GM18511 (cell line): ENCODE data around the gene FRMD5.

Source experiments
- ATAC-seq: cut with Tn5 transposase; IDR thresholded peaks from one replicate; pipeline ENCODE4 v1.9.1; 2021; ENCODE audit warnings: mild to moderate bottlenecking, moderate library complexity; ENCODE audit not compliant: unreplicated experiment

FRMD5 gene

DNA sequence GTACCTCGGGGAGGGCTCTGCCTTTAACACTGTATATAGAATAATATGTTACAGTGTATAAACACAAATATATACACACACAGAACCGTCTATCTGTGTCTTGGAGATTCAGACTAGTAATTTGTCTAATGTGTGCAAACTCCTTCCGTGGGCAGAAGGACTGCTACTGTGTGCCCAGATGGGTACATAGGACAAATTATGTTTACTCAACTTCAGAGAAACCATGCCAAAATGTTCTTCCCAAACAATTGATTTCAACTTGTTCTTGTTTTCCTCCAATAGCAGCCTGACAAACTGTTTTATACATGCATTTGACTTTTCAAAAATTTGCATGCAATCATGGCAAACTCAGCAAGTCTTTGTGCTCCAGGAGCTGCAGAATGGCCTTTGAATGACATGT is 97.5 kb downstream of the FRMD5 start:
- no peak for ATAC-seq

GRCh38 chr15:44096596-44096995 is 98.5 kb downstream of the FRMD5 start:
- no peak for ATAC-seq

DNA sequence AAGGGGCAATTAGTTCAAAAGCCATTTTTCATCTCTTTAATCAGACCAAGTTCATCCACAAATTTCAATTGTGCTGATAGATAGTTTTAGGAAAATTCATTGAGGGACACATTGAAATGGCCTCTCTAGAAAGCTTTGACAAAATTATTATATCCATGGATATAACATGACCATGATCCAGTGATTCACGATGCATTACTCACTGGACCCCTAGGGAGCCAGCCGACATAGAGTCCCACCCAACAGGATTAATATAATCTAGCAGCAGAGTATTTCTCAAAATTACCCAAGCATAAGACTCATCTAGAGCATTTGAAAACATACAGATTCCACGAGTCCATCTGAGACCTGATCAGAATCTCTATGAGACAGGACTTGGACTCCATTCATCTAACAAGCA is 100.3 kb downstream of the FRMD5 start:
- ATAC-seq = no peak

- no peak for ATAC-seq
Observed at GRCh38 chr15:44093836-44094235, 101.2 kb downstream of the FRMD5 start.

DNA sequence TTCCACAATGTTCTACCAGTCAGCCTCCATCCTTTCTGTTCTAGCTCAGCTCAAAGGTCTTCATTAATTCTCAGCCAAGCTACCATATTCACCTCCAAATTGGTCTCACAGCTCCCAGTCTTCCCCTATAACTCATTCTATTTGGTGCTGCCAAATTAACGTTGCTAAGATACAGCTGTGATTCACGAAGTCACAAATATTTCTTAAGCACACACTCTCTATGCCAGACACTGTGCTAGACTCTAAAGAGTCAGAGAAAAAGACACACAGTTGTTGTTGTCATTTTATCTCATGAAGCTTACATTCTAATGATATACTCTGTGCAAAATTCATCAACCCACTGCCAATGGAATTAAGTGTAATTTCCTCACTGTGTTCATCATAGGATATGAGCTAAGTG is 102.8 kb downstream of the FRMD5 start:
- ATAC-seq = no peak

DNA sequence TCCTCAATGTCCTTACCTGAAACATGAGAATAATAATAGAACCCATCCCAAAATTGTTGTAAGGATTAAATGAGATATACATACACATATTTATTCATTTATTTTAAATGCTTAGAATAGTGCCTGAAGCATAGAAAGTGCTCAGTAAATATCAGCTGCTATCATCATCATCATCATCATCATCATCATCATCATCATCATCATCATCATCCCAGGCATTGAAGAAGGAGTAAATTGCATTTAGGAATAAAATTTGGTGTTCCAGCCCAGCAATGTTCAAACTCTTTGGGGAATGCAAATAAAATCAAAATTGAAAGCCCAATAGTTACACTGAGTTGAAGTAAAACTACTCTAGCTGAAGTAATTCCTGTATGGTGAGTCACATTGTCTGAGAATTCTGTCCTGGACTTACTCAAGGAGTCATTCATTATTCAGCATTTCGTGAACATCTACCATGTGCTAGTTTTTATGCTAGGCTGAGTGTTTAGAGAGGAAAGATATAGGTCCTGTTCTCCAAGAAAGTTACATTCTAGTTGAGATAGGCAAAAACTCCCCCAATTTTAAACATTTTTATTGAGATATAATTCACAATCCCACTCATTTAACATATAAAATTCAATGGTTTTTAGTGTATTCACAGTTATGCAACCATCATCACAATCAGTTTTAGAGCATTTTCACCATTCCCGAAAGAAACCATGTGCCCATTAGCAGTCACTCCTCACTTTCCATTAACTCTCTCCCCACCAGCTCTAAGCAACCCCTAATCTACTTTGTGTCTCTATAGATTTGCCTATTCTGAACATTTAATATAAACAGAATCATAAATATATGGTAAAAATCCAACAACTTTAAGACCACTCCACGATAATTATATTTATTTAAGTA is 107.2 kb downstream of the FRMD5 start:
- ATAC-seq = no peak

GRCh38 chr15:44084770-44085169 is 110.3 kb downstream of the FRMD5 start:
- ATAC-seq = no peak

GRCh38 chr15:44084171-44084570 is 110.9 kb downstream of the FRMD5 start:
- no peak for ATAC-seq

DNA sequence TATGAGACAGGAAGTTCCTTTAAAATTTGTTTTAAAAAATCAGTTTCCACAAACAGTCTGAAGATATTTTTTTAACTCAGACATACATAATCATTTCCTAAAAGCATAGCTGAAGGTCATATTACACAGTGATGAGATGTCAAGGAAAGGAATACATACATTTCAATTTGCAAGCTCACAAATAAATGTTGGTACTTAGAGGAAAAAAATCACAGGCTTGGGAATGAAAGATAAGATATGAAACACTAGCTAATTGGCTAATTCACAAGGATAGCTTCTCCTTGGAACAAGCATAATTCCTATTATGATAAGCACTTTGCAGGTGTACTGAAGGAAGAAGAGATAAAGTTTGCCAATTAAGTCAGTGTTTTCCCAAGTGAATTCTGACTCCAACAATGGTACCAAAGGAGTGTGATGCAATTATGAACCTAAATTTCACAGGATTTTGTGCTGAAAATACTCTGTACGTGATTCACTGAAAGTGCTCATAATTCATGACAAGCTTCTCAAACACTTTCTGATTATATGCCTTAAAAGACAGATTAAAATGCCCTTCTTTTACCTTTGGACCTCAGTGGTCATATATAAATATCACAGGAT is 112.4 kb downstream of the FRMD5 start:
- no peak for ATAC-seq

DNA sequence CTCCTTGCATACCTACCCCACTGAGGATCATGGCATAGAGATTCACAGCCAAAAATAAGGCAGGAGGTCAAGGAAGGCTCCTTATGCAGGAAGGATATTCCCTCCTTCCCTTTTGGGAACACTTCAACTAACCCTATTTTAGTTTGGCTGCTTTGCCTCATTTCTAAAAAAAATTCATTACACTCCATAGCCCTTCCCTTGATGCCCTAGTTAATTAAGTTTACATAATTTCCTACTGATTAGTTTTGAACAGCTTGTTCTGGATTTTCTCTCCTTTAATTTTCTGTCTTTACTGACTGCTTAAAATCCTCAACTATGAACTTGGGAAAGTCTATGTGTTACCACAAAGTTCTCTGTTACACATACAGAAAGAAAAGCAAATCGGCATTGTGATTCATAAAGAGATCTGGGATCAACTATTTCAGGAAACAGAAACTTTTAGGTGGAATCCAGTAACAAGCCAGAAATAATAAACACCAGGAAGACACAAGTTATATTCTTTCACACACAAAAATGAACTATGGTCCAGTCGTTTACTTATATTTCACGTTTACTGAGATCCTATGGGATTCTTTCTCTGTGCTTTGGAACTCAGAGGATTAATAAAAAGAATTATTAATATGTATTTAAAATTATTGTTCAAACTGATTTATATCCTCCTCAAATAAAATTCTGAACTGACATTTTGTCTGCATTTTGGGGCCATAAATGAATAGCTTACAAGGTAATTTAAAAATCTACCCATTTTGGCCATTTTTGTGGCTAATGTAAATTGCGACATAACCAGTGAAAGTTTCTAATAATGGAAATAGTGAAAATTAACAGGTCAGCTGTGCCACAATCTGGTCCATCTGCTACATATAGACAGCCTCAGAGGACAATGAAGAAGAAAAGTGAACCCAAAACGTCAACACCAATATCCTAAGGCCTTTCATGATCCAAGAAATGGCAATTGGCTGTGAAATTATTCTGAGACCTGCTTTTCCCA is 113.8 kb downstream of the FRMD5 start:
- ATAC-seq = no peak

DNA sequence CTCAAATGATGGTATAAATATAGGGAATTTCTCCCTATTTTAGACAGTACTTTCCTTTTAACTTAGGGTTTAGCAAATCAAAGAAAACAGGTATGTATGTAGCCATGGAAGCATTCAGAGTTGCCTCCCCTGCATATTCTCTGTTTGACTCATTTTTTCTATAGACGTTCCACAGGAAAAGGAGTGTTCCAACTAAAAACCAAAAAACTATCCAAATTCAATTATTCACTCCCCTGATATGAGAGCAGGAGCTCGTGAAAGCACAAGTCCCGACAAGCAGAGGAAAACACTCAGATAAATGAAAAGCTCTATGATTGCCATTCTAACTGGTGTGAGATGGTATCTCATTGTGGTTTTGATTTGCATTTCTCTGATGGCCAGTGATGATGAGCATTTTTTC is 119.5 kb downstream of the FRMD5 start:
- no peak for ATAC-seq

DNA sequence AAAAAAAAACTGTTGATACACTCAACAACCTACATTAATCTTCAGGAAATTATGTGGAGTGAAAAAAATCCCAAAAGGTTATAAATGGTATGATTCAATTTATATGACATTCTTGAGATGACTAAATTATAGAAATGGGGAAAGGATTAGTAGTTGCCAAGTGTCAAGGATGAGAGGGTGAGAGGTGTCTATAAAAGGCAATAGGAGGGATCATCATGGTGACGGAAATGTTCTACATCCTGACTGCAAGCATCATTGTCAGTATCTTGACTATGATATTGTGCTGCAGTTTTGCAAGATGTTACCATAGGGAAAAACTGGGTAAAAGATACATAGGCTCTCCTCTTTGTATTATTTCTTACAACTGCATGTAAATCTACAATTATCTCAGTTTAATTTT is 125.6 kb downstream of the FRMD5 start:
- ATAC-seq = no peak

DNA sequence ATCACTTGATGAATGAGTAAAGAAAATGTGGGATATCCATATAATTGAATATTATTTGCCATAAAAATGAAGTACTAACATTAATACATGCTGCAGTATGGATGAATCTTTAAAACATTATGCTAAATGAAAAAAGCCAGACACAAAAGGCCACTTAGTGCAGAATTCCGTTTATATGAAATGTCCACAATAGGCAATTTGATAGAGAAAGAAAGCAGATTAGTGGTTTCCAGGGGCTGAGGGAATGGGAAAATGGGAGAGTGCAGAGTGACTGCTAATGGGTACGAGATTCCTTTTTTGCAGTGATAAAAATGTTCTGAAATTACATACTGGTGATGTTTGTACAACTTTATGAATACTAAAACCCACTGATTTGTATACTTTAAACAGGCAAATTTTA is 126.7 kb downstream of the FRMD5 start:
- no peak for ATAC-seq

DNA sequence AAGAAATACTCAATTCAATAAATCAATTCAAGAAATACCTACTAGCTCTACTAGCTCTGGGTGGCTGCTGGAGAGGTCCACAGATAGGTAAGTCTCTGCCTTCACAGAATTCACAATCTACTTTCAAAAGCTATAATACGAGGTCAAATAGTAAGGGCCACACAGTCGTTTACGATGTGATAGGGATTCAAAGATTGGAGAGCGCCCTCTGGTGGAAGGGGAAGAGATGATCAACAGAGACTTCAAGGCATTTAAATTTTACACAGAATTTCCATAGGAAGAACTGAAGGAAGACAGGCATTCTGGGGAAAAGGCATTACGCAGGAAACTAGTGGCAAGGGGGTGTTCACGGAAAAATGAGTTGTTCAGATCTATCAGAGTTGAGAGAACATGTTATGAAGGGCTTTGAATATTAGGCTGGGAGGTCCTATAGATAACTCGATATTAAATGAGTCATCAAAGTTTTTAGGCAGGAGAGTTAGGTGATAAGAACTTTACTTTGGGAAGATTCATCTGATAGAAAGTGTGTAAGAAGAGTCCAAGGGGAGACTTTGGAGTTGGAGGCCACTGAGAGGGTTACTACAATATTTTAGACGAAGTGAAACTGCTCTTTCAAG is 128.8 kb downstream of the FRMD5 start:
- ATAC-seq = no peak

- ATAC-seq = no peak
Observed at GRCh38 chr15:44064706-44065105, 130.4 kb downstream of the FRMD5 start.

GRCh38 chr15:44058126-44058525 is 136.9 kb downstream of the FRMD5 start:
- no peak for ATAC-seq

DNA sequence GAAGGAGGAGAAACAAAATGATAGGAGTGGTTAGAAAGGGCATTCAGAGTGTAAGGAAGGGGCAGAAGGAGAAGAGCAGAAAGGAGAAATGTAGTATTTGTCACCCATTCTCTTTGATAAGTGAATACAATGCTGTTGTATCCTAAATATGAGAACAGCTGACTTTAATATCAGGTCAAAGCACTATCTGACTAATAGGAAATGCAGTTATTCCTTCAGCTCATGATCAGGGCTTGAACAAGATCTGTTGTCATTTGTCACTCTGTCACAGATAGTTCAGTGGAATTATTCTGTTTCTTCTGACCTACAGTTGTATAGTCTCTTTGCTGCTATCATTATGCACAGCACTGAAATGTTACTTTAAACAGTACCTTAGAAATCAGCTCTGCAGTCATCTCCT is 149.4 kb downstream of the FRMD5 start:
- no peak for ATAC-seq

DNA sequence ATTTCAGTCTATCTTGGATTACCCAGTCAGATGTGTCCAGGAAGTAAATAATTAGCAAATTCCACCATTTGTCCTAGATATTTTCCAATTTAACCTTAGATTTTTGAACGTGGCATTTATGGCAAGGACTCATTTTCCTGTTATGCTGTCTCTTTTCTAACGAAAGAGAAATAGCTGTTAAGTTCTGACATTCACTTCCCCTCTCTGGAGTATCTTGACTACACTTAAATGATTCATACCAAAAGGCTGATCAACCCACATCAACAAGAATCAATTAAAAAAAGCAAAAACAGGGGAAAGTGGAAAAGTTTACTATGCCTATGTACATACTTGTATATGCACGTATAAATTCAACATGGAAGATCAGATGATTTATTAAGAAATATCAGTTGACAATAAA is 149.9 kb downstream of the FRMD5 start:
- ATAC-seq = no peak

GRCh38 chr15:44038755-44039191 is 156.3 kb downstream of the FRMD5 start:
- no peak for ATAC-seq

DNA sequence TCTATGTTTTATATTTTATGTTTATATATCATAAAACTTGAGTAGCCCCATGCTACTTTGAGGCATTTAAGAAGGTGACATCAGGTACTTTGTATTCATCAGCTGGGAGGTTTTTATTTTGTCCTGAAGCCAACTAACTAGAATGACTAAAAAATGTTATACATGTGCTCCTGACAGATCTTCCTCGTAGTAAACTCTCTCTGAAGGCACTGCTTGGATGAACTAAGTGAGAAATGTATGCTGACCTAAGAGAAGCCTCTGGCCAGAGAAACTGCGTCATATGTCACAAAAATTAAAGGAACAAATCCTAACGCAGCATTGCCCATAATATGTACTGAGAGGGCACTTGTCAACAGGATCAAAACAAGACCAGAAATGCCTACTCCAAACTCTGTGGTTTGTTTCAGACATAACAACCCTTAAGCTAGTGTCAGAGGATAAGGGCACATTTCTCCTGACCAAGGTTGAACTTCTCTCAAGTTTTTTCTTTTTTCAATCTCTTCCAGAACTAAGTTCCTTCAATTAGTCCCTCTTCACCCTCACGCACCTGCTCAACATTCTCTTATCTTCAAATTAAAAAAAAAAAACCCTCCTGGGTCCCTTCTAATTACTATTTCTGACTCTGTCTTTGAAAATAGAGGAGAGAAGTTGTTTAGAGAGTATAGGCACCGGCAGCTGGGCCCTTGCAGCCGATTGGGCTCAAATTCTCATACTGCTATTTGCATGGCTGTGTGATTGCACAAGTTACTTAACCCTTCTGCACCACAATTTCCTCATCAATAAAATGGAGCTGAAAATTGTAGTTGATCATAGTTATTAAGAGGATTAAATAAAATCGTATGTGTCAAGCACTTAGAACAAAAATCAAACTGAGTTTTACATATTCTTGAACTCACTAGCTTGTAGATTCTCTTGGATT is 159.0 kb downstream of the FRMD5 start:
- ATAC-seq = no peak
